GM20000 (cell line): Measurements from ENCODE around the gene AGR2.

ENCODE experiments used
- DNase-seq: peaks from one replicate; pipeline ENCODE4 v3.0.0; 2012; ENCODE audit warnings: low spot score
- TF ChIP-seq, protein P1 (sequence below): IDR thresholded peaks from 2 replicates; pipeline ENCODE4 v1.5.1; 2012; ENCODE audit warnings: mild to moderate bottlenecking, control low read depth; ENCODE audit errors: extremely low read depth, missing control alignments

AGR2 gene

DNA sequence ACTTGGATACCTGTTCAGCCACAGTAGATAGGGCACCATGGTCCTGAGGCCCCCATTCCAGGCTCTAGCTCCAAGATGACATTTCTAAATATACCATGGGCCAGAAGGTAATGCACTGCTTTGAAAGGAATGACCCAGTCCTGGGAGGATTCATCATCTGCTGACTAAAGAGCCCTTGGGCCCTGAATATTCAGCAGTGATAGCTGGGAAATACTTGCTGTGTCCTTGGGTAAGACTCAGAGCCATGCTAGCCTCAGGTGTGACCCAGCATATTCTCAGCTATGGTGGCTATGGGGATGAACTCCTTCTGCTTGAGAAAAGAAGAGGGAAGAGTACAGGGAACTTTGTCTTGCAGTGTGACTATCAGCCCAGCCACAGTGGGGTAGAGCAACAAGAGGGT is 21.3 kb upstream of the AGR2 start:
- TF ChIP-seq, protein P1, sequence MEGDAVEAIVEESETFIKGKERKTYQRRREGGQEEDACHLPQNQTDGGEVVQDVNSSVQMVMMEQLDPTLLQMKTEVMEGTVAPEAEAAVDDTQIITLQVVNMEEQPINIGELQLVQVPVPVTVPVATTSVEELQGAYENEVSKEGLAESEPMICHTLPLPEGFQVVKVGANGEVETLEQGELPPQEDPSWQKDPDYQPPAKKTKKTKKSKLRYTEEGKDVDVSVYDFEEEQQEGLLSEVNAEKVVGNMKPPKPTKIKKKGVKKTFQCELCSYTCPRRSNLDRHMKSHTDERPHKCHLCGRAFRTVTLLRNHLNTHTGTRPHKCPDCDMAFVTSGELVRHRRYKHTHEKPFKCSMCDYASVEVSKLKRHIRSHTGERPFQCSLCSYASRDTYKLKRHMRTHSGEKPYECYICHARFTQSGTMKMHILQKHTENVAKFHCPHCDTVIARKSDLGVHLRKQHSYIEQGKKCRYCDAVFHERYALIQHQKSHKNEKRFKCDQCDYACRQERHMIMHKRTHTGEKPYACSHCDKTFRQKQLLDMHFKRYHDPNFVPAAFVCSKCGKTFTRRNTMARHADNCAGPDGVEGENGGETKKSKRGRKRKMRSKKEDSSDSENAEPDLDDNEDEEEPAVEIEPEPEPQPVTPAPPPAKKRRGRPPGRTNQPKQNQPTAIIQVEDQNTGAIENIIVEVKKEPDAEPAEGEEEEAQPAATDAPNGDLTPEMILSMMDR = no peak
- DNase-seq = no peak

DNA sequence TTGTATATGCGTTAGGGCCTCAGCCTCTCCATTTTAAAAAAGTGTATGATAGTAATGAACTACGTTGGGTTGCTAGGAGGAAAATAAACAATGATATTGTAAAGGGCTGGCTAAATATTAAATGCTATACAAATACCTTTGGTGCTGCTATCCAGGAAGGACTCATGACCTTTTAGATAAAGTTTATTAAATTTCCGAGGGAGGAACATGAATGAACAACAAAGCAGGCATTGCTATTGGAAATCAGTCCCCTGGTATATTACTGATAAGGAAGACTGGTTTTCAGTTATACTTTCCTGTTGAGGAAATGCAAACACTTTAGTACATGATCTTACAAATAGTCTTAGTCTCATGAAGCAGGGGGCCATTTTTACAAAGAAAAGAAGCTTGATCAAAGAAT is 17.2 kb upstream of the AGR2 start:
- TF ChIP-seq, protein P1 = no peak
- no peak for DNase-seq

DNA sequence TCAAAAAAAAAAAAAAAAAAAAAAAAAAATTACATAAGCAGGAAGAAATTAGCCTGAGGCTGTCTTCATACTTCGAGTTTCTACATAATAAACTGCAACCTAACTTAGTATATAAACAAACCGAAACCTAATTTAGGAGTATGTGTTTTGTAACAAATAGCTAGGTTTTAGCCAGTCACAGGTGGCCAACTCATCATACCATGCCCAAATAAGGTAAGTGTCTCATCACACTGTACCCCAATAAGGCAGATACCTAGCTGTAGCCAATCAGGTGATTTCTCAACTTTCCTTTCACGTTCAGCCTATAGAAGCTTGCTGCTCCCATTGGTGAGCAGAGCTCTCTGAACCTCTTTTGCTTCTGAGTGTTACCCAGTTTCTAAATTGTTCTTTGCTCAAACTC is 13.9 kb upstream of the AGR2 start:
- TF ChIP-seq, protein P1 = no peak

DNA sequence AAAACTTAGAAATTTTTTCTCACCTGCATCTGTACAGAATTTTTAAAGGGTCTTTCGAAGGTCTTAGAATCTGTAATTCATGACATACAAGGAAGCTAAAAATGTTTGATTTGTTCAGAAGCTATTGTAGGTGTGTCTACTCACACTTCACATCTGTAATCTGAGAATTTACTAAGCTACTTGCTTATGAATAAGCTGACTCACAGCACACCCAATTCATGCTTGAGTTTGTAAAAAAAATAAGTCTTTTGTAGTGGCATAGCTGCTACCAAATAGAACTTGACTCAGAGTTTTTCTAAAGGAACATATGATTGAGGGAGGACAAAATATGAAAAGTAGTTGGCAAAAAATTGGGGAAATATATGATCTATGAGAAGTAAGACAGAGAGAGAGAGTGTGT is 12.7 kb upstream of the AGR2 start:
- DNase-seq = no peak
- TF ChIP-seq, protein P1 = no peak

More for the DNA sequence above, 13.9 kb upstream of the AGR2 start:
- DNase-seq = no peak

DNA sequence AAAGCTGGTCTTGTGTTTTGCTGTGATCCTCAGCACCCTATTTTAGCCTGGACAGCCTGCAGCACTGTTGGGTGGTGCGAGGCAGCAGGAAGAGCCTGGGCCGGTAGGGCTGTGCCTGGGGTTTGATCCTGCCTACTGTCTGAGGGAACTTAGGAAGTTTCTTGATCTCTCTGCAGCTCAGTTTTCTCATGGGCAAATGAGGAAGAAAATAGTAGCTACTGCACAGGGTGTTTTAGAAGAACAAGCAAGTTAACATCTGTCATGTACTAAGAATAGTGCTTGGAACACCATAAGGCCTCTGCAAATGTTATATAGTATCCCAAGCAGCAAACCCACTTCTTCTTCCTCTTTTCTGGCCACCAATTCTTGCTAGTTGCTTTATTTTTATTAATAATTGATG is 12.0 kb upstream of the AGR2 start:
- TF ChIP-seq, protein P1 = no peak
- DNase-seq = no peak

DNA sequence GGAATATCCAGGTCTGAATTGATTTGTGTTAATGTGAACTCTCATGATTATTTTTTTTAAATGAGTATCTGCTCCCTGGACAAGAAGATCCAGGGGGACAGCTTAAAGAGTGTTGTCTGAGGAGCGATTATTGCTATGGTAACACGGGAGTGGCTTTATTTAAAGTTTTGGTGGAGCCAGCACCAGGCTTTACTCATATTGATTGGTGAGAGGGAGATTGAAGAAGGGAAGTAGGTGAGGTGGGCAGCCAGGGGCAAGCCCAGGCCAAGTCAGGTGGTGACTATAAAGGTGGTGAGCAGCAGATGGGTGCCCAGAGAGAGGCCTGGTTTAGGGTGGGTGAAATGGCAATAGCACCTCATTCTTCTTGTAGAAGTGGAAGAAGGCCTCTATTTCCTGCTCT is 10.2 kb upstream of the AGR2 start:
- no peak for DNase-seq
- TF ChIP-seq, protein P1 = no peak

DNA sequence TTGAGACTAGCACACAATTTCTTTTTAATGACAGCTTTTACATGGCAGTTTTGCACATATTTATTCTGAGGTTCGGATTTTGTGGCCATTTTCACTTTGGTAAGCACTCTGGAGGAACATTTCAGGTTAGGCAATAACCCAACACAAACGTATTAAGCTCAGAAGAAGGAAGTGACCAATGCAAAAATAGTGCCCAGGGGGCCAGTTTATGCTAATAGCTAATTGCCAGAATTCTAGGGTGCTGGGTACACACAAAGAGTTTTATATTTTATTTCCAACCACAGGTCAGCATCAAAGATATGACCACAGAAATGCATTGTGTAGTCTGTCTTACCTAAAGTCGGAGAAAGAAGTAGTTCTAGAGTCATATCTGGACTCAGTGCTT is 8.4 kb upstream of the AGR2 start:
- no peak for DNase-seq
- TF ChIP-seq, protein P1 = no peak
